Embryonic facial prominence (tissue), 1 donor: ENCODE results near the gene TPRX1.
"Not testable (repeated sequence)": the region's sequence is repeated elsewhere in the genome, so short reads cannot be mapped to it uniquely, and the experiment has no call there.

Source experiments
- DNase-seq: peaks from one replicate; pipeline ENCODE4 v3.0.0-alpha.2; 2016; ENCODE audit errors: extremely low spot score

TPRX1 gene

GRCh38 chr19:47804451-47804850 lies at the start of gene TPRX1:
Gene TPRX1, minus strand, starts transcription at chr19:47804551. Its CDS starts 12 bp downstream, at chr19:47804539.
- DNase-seq, result not testable (repeated sequence)

GRCh38 chr19:47853003-47853402 lies 48.7 kb upstream of the TPRX1 start:
- no peak for DNase-seq

- no peak for DNase-seq
These were observed 44.6 kb upstream of the TPRX1 start for GRCh38 chr19:47848823-47849473.

GRCh38 chr19:47848425-47848822 lies 44.1 kb upstream of the TPRX1 start:
- no peak for DNase-seq

- DNase-seq, result no peak
These were observed 38.6 kb upstream of the TPRX1 start for GRCh38 chr19:47842941-47843340.

- no peak for DNase-seq
These were observed 35.6 kb upstream of the TPRX1 start for GRCh38 chr19:47839913-47840312.

- DNase-seq, result no peak
These were observed 35.1 kb upstream of the TPRX1 start for GRCh38 chr19:47839411-47839810.

GRCh38 chr19:47836038-47836437 lies 31.7 kb upstream of the TPRX1 start:
- no peak for DNase-seq

- no peak for DNase-seq
These were observed 28.4 kb upstream of the TPRX1 start for GRCh38 chr19:47832723-47833122.

GRCh38 chr19:47826800-47827199 lies 22.4 kb upstream of the TPRX1 start:
- no peak for DNase-seq

- DNase-seq, result no peak
These were observed 20.0 kb upstream of the TPRX1 start for GRCh38 chr19:47824396-47824795.

GRCh38 chr19:47821460-47822020 lies 17.2 kb upstream of the TPRX1 start, which contains the start of gene CRX:
Gene CRX, plus strand, starts transcription at chr19:47821937. Its CDS starts 12,507 bp downstream, at chr19:47834444.
- DNase-seq, result no peak

- no peak for DNase-seq
These were observed 16.1 kb upstream of the TPRX1 start for GRCh38 chr19:47820410-47820809.

GRCh38 chr19:47819858-47820257 lies 15.5 kb upstream of the TPRX1 start:
- no peak for DNase-seq

GRCh38 chr19:47818221-47818620 lies 13.9 kb upstream of the TPRX1 start:
- not testable (repeated sequence) for DNase-seq

- DNase-seq, result not testable (repeated sequence)
These were observed 11.9 kb upstream of the TPRX1 start for GRCh38 chr19:47816270-47816669.

GRCh38 chr19:47813995-47814328 lies 9.6 kb upstream of the TPRX1 start:
- DNase-seq, result no peak

GRCh38 chr19:47813304-47813994 lies 9.1 kb upstream of the TPRX1 start:
- no peak for DNase-seq

GRCh38 chr19:47806435-47806834 lies 2.1 kb upstream of the TPRX1 start:
- no peak for DNase-seq

- DNase-seq, result no peak
These were observed 962 bp upstream of the TPRX1 start for GRCh38 chr19:47805313-47805712.

GRCh38 chr19:47803671-47804070 lies 680 bp downstream of the TPRX1 start:
- DNase-seq, result not testable (repeated sequence)

- DNase-seq, result not testable (repeated sequence)
These were observed 1.2 kb downstream of the TPRX1 start for GRCh38 chr19:47803148-47803547.

GRCh38 chr19:47802521-47803043 lies 1.8 kb downstream of the TPRX1 start:
- DNase-seq, result no peak
